ENCODE data around the gene PRSS2.

DNA sequence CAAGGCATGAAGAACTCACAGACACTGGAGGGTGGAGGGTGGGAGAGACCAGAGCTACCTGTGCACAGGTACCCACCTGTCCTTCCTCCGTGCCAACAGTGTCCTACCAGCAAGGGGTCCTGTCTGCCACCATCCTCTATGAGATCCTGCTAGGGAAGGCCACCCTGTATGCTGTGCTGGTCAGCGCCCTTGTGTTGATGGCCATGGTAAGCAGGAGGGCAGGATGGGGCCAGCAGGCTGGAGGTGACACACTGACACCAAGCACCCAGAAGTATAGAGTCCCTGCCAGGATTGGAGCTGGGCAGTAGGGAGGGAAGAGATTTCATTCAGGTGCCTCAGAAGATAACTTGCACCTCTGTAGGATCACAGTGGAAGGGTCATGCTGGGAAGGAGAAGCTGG lies 21.8 kb downstream of the PRSS2 start:
- TF ChIP-seq CTCF (IDR thresholded peaks at IDR 0.05): no peak
- no peak for TF ChIP-seq TCF7L2 (IDR thresholded peaks at IDR 0.05; ENCODE audit: low read depth, low read length)
- TF ChIP-seq, protein P1, sequence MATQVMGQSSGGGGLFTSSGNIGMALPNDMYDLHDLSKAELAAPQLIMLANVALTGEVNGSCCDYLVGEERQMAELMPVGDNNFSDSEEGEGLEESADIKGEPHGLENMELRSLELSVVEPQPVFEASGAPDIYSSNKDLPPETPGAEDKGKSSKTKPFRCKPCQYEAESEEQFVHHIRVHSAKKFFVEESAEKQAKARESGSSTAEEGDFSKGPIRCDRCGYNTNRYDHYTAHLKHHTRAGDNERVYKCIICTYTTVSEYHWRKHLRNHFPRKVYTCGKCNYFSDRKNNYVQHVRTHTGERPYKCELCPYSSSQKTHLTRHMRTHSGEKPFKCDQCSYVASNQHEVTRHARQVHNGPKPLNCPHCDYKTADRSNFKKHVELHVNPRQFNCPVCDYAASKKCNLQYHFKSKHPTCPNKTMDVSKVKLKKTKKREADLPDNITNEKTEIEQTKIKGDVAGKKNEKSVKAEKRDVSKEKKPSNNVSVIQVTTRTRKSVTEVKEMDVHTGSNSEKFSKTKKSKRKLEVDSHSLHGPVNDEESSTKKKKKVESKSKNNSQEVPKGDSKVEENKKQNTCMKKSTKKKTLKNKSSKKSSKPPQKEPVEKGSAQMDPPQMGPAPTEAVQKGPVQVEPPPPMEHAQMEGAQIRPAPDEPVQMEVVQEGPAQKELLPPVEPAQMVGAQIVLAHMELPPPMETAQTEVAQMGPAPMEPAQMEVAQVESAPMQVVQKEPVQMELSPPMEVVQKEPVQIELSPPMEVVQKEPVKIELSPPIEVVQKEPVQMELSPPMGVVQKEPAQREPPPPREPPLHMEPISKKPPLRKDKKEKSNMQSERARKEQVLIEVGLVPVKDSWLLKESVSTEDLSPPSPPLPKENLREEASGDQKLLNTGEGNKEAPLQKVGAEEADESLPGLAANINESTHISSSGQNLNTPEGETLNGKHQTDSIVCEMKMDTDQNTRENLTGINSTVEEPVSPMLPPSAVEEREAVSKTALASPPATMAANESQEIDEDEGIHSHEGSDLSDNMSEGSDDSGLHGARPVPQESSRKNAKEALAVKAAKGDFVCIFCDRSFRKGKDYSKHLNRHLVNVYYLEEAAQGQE (IDR thresholded peaks at IDR 0.05; ENCODE audit: insufficient read depth in 1 of 2, low read depth in 2 of 2, low read length in 1 of 2): no peak
